Mucosa of stomach (tissue), 1 donor: Measurements from ENCODE around the gene BATF.

Experiments
- H3K27me3 ChIP-seq: one replicate; pipeline ENCODE4 v1.7.0; 2013; ENCODE audit warnings: mild to moderate bottlenecking, low read length; ENCODE audit not compliant: control insufficient read depth, insufficient read depth
- H3K36me3 ChIP-seq: one replicate; pipeline ENCODE4 v1.7.0; 2013; ENCODE audit warnings: low read length; ENCODE audit not compliant: control insufficient read depth, insufficient read depth
- H3K4me1 ChIP-seq: one replicate; pipeline ENCODE4 v1.7.0; 2013; ENCODE audit warnings: mild to moderate bottlenecking, low read length; ENCODE audit not compliant: control insufficient read depth, insufficient read depth
- H3K4me3 ChIP-seq: one replicate; pipeline ENCODE4 v1.7.0; 2013; ENCODE audit warnings: low read length
- H3K9ac ChIP-seq: one replicate; pipeline ENCODE4 v1.7.0; 2013; ENCODE audit warnings: mild to moderate bottlenecking, low read length, moderate library complexity
- H3K9me3 ChIP-seq: one replicate; pipeline ENCODE4 v1.7.0; 2013; ENCODE audit warnings: mild to moderate bottlenecking, low read length, moderate library complexity; ENCODE audit not compliant: control insufficient read depth
- donor health status: Pancreatic carcinoma.

BATF gene

DNA sequence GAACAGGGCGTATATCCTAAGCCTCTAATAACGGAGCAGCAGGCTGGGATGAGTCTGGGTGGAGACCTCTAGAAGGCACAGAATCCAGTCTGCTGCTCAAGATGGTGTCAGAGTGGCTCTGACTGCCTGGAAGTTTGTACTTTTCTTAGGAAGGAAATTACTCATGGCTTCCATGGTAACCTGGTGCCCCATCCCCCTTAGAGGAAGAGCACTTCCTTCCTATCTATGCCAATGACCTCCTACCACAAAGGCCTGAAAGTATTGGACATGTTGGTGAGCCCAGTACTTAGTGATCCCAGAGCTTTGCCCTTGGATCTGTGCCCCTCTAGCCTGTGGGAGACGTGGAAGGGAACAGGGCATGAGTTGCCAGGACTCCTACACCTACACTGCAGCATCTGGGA lies 1.5 kb downstream of the BATF start:
- Histone ChIP-seq H3K9ac (no peak overlapping the region), H3K4me3 (no peak overlapping the region), H3K9me3 (no peaks in the 10 kb centered on the region), H3K27me3 (peaks cover 4% of the 10 kb centered on the region), H3K4me1 (peaks cover 32% of the 10 kb centered on the region), H3K36me3 (no peaks in the 10 kb centered on the region)

DNA sequence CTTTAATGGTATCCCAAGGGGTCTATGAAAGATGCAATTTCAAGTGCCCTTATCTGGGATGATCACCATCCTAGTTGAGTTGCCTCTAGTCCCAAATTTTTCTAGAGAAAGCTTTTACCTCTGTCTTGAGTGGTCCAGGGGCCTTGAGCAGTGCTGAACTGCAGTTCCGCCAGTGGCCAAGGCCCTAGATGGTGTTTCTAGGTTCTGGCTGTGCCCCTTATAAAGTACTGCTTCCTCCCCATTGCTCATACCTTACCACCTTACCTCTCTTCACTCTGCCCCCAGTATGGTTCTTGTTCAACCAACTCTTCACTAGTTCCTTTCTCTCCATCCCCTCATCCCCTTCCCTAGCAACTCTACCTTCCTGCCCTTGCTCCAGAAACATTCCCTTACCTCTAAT lies 3.7 kb downstream of the BATF start:
- Histone ChIP-seq H3K4me1 (peaks cover 30% of the 10 kb centered on the region), H3K9ac (no peak overlapping the region), H3K36me3 (no peaks in the 10 kb centered on the region), H3K27me3 (peaks cover 4% of the 10 kb centered on the region), H3K4me3 (no peak overlapping the region), H3K9me3 (no peaks in the 10 kb centered on the region)

DNA sequence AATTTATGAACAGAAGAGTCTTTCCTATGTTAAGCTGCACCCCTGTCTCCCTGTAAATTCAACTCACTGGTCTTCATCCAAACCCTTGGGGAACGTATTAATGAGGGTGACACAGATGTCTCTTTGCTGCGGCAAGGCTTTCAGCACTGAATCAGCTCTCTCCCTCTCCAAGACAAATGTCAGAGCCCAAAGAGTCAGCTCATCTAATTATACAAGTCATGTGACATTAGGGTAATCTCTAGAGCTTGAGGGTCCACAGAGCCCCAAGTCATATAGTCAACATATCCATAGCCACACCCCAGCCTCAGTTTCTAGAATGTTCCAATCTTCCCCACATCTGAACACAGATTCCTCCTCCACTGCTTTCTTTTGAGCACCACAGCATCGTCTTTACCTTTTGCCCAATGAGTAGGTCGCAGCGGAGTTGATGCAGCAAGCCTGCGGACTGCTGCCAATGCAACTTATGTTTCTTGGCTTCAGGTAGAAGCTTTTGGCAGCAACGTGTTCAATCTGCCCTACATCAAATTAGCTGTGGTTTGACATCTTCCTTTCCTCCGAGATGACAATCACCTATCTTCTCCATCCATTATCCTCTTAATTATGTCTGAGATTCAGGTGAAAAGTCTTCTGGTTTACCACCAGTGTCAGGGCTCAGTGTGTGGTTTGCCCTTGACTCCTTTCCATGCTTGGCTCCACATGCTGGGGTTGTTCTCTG lies 5.3 kb downstream of the BATF start:
- Histone ChIP-seq H3K27me3 (no peaks in the 10 kb centered on the region), H3K4me1 (peaks cover 18% of the 10 kb centered on the region), H3K36me3 (no peaks in the 10 kb centered on the region), H3K9ac (no peak overlapping the region), H3K4me3 (no peak overlapping the region), H3K9me3 (no peaks in the 10 kb centered on the region)

DNA sequence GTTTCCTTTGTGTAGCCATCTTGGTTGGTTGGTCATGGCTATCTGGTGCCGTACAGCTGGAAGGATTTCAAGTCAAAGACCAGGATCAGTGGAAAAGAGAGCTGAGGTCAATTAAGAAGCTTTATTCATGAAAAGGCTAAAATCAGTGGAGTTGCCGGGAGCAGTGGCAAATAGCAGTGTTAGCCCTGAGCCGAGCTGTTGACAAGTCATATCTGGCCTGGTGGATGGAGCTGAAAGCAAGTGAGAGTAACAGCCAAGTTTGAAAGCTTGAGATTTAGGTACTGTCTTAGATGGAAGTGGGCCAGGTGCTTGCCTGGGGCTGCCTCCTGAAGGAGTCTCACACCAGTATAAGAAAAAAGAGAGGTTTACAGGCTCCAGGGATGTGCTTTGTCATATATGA lies 9.0 kb downstream of the BATF start:
- no peak overlapping the region for H3K4me3 ChIP-seq
- no peak overlapping the region for H3K9ac ChIP-seq
- no peaks in the 10 kb centered on the region for H3K36me3 ChIP-seq
- no peaks in the 10 kb centered on the region for H3K27me3 ChIP-seq
- H3K9me3 ChIP-seq: no peaks in the 10 kb centered on the region
- H3K4me1 ChIP-seq: no peaks in the 10 kb centered on the region

DNA sequence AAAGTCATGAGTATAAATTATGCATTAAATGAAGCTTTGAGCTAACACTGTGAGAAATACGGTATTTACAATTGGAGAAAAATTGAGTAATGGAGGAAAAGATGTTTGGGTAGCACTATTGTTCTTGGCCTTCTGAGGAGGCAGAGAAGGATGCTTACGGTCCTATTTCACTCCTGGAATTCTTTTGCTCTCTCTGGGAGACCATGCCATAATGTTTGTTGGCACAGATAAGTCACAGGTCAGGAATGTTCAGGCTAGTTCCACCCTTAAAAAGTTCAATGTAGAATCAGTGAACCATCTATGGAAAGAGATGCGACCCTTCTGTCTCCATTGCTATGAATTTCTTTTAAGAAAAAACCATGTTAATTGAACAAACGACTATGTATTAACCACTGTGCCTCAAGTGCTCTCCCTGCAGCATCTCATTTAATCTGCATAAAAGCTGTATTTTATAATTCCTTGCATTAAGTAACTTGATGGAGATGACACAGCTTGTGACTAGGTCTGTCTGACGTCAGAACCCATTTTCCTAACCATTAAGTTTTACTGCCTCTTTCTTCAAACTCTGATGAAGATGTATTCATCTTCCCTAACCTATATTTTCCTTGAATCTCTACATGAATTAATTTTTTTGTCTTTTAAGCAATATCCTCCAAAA lies 9.5 kb downstream of the BATF start:
- no peaks in the 10 kb centered on the region for H3K27me3 ChIP-seq
- no peaks in the 10 kb centered on the region for H3K36me3 ChIP-seq
- no peaks in the 10 kb centered on the region for H3K9me3 ChIP-seq
- no peak overlapping the region for H3K4me3 ChIP-seq
- H3K4me1 ChIP-seq: peaks cover under 1% of the 10 kb centered on the region
- H3K9ac ChIP-seq: no peak overlapping the region

DNA sequence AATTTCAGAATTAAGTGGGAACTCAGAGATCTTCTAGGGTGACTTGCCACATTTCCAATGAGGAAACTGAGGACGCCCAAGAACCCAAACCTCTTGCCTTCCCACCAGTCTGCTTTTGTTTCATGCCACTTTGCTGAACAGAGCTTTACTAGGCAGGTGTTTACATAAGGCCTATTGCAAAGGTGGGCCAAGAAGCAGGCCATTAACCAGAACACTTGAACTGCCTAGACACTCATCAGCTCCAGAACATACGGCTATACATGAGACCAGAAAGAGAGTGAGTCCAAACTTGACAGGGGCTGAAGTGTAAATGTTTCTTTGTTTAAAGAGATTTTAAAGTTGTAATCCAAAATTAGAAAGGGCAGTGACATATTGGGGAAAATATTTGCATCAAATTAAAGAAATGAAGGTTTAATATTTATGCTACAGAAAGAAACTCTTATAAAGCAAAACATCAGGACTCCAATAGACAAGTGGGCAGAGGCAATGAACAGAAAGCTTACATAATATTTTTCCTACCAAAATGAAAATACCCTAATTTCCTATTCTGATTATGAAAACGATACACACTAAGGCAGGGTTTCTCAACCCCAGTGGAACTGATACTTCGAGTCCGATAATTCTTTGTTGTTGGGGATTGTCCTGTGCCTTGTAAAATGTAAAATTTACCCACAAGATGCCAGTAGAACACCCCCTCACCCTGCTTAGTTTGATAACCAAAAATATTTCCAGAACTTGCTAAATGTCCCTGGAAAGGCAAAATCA lies 11.7 kb downstream of the BATF start:
- Histone ChIP-seq H3K9me3 (no peaks in the 10 kb centered on the region), H3K4me1 (peaks cover 6% of the 10 kb centered on the region), H3K36me3 (no peaks in the 10 kb centered on the region), H3K9ac (no peak overlapping the region), H3K27me3 (no peaks in the 10 kb centered on the region), H3K4me3 (no peak overlapping the region)

DNA sequence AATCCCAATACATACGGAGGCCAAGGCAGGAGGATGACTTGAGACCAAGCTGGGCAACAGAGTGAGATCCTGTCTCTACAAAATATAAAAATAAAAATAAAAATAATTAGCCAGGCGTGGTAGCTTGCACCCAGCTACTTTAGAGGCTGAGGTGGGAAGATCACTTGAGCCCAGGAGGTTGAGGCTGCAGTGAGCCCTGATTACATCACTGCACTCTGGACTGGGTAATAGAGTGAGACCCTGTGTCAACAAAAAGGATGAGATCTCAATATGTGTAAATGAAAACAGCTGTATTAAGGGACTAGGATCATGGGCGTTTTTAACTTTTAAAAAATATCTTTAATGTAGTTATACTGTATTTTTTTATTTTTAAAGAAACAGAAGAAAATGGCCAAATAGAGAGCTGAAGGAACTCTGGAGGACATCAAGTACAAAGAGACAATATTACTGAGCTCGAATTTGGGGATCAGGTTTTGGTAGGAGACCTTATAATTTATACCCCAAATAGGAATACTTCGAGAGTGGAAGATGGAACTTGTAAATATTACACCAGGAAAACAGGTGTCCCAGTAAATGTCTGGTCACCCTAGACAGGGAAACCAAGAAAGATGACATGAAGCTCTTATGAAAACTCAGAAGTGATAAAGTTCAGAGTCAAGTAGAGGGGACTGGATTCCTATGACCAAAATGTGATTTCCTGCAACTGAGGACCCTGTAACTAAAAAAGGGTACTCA lies 13.1 kb downstream of the BATF start:
- Histone ChIP-seq H3K27me3 (no peaks in the 10 kb centered on the region), H3K4me3 (no peak overlapping the region), H3K9me3 (no peaks in the 10 kb centered on the region), H3K36me3 (no peaks in the 10 kb centered on the region), H3K4me1 (peaks cover 6% of the 10 kb centered on the region), H3K9ac (no peak overlapping the region)

DNA sequence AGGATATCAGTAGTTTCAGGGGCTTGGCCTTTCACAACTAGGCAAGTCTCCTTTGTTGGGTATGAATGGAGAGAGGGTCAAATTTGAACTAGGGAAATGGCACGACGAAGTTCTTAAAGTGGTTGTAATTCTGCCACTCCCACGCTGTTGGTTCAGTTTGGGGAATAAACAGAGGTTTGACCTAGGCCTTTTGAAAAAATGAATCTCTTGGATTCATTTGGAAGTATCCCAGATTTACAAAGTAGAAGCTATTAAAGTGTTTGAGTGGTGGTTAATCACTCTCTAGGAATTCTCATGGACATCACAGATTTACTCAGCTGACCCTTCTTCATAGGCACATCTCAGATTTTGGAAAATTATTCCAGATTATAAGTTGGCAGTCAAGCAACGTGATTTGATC lies 14.8 kb downstream of the BATF start:
- Histone ChIP-seq H3K36me3 (no peaks in the 10 kb centered on the region), H3K9ac (no peak overlapping the region), H3K4me1 (peaks cover 6% of the 10 kb centered on the region), H3K4me3 (no peak overlapping the region), H3K27me3 (no peaks in the 10 kb centered on the region), H3K9me3 (no peaks in the 10 kb centered on the region)

DNA sequence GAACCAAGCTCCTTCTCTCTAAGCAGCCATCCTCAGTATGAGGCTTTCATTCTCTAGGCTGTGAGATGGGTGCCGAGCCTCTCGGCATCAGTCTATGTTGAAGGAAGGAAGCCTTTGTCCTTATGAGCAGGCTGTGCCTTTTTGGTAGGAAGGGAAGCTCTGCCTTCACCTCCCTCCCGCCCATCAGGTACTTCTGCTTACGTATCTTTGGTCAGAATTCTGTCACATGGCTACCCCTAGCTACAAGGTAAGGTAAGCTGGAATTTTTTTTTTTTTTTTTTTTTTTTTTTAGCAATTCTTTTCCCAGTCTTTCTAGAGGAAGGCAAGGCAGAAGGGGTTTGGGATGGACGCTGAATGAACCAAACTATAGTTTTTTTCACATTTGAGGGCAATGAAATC lies 16.9 kb downstream of the BATF start:
- no peaks in the 10 kb centered on the region for H3K9me3 ChIP-seq
- H3K36me3 ChIP-seq: no peaks in the 10 kb centered on the region
- H3K27me3 ChIP-seq: no peaks in the 10 kb centered on the region
- peaks cover 23% of the 10 kb centered on the region for H3K4me1 ChIP-seq
- H3K4me3 ChIP-seq: no peak overlapping the region
- no peak overlapping the region for H3K9ac ChIP-seq

DNA sequence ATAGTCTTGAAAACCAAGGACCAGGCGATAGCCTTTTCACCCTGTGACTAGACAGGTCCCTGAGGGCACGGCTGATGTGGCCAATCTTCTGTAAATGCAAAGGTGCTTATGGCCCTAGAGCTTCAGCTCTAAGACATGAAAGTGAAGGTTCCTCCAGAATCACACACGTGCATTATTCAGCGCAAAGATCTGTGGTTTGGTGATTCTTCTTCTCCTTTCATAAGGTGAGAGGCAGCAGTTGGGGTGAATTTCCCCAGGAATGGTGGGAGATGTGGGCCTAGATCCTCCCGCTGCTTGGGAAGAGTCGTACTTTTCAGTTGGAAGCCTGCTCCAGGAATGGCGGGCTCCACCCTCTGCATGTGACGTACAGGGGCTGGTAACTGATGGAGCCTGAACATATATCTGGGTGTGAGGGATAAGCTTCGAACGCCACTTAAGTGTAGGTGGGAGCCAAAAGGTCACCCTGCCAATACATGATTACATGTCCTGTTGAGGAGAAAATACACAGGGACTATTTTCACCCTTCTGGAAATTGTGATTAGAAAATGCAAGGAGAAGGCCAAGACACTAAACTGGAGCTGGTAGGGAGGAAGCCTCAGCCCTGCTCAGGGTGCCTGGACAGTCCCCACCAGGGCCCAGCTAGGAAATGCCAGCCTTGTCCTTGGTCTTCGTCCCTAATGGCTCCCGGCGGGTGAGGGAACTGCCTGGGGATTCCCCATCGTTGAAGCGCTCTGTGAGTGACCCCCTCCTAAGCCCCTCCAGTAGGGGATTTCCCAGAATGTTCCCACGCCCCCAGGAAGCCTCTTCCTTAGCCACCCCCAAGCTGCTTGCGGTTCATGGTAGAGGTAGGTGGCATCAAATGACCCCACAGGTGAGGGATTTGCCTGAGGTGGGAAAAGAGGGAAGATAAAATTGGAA lies 17.6 kb downstream of the BATF start:
- H3K27me3 ChIP-seq: no peaks in the 10 kb centered on the region
- H3K36me3 ChIP-seq: no peaks in the 10 kb centered on the region
- no peaks in the 10 kb centered on the region for H3K9me3 ChIP-seq
- H3K4me1 ChIP-seq: peaks cover 23% of the 10 kb centered on the region
- H3K4me3 ChIP-seq: no peak overlapping the region
- H3K9ac ChIP-seq: no peak overlapping the region

DNA sequence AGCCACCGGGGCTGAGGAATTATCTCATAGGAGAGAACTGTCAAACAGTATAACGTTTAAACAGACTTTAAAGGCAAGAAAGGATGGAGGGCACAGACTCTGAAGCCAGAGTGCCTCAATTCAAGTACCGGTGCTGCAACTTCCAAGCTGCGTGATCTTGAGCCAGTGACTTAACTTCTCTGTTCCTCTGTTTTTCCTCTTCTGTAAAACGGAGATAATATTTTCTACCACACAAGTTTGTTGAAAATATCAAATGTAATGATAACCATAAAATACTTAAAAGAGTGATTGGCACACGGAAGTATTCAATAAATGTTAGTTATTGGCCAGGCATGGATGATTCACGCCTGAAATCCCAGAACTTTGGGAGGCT lies 18.2 kb downstream of the BATF start:
- Histone ChIP-seq H3K36me3 (no peaks in the 10 kb centered on the region), H3K9me3 (no peaks in the 10 kb centered on the region), H3K4me3 (no peak overlapping the region), H3K4me1 (peaks cover 24% of the 10 kb centered on the region), H3K9ac (no peak overlapping the region), H3K27me3 (no peaks in the 10 kb centered on the region)
